Mucosa of descending colon (tissue), 3 donors: ENCODE data around the gene EXT2. TPM values are rescaled to one million over a fixed set of nuclear protein-coding genes. Genes with fewer than 3 reads are reported as not detected.

Experiments used
- ATAC-seq: fragments of 200-7000 bp; cut with Tn5 transposase; one replicate; pipeline ENCODE4 v1.9.1; 2020; ENCODE audit warnings: mild to moderate bottlenecking, moderate library complexity
- DNase-seq, 3 donors: peaks; one replicate each; pipeline ENCODE4 v3.0.0-alpha.2; 2020
- H3K36me3 ChIP-seq: fragments of 200-600 bp; one replicate; pipeline ENCODE4 v1.8.0; 2021; ENCODE audit warnings: low read depth, mild to moderate bottlenecking
- H3K4me1 ChIP-seq: fragments of 200-600 bp; one replicate; pipeline ENCODE4 v1.8.0; 2021; ENCODE audit warnings: low read depth, mild to moderate bottlenecking
- H3K4me3 ChIP-seq: fragments of 200-600 bp; one replicate; pipeline ENCODE4 v1.8.0; 2021; ENCODE audit warnings: mild to moderate bottlenecking
- H3K9me3 ChIP-seq: fragments of 200-600 bp; one replicate; pipeline ENCODE4 v1.8.0; 2021; ENCODE audit warnings: mild to moderate bottlenecking
- CTCF ChIP-seq: fragments of 200-600 bp; IDR thresholded peaks from one replicate; pipeline ENCODE4 v1.8.0; 2022; ENCODE audit warnings: antibody characterized with exemption, mild to moderate bottlenecking
- intact Hi-C, 2 donors: fragments of 100-400 bp; cut with DNase I in 1 of 2; cut with micrococcal nuclease in 1 of 2; formaldehyde crosslinking; loops; one replicate each; pipeline versions ENCODE4 v1.11.0 to v1.11.1; 2022; cut with DNase I, micrococcal nuclease
- total RNA-seq, 3 donors: library from RNA; stranded (reverse); fragmentation: NEBNext Ultra II Directional in 2 of 3; extraction: Animal tissue kit (Norgen Biotek cat#: 25700) in 2 of 3; gene quantifications; one replicate each; pipeline versions ENCODE4 v1.2.1 to v1.2.4, GENCODE V29; 2021 to 2023
- donor health status: DM: no; HTN: no; CAD: no; lungs with moderate emphysema.
- donor health status: DM: no; HTN: no; CAD: no.
- donor health status: DM: no; HTN: yes; CAD: no.

EXT2 gene
- total RNA-seq, 3 donors from 2014 or later: 53.3 to 59.7 (median 57.2) TPM

- peaks cover 14% of the 10 kb centered on the region for H3K9me3 ChIP-seq
- no peak overlapping the region for H3K4me3 ChIP-seq
- intact Hi-C loops: no loop called here
- H3K36me3 ChIP-seq: no peaks in the 10 kb centered on the region
- H3K4me1 ChIP-seq: no peaks in the 10 kb centered on the region
- TF ChIP-seq CTCF: no peak
- no peak for ATAC-seq
- no peak for DNase-seq
These were observed 154.9 kb downstream of the EXT2 start for GRCh38 chr11:44250421-44250820.

- ATAC-seq (no peak), DNase-seq (no peak)
- Histone ChIP-seq H3K4me3 (no peak overlapping the region), H3K9me3 (peaks cover 14% of the 10 kb centered on the region), H3K36me3 (no peaks in the 10 kb centered on the region), H3K4me1 (no peaks in the 10 kb centered on the region)
- TF ChIP-seq CTCF: no peak
- intact Hi-C loops: no loop called here
These were observed 157.6 kb downstream of the EXT2 start for GRCh38 chr11:44252999-44253602.

- DNase-seq: no peak
These were observed 160.1 kb downstream of the EXT2 start for GRCh38 chr11:44255406-44256071.

GRCh38 chr11:44256673-44257291 is 161.3 kb downstream of the EXT2 start:
- DNase-seq: no peak
- H3K4me3 ChIP-seq: no peak overlapping the region
- no peaks in the 10 kb centered on the region for H3K4me1 ChIP-seq
- no peaks in the 10 kb centered on the region for H3K36me3 ChIP-seq
- intact Hi-C loops: no loop called here
- no peak for TF ChIP-seq CTCF
- peaks cover 14% of the 10 kb centered on the region for H3K9me3 ChIP-seq
- ATAC-seq: no peak

More at GRCh38 chr11:44255406-44256071, 160.1 kb downstream of the EXT2 start:
- H3K36me3 ChIP-seq: no peaks in the 10 kb centered on the region
- H3K4me1 ChIP-seq: no peaks in the 10 kb centered on the region
- H3K4me3 ChIP-seq: no peak overlapping the region
- ATAC-seq: no peak
- no peak for TF ChIP-seq CTCF
- H3K9me3 ChIP-seq: peaks cover 14% of the 10 kb centered on the region
- intact Hi-C loops: no loop called here

GRCh38 chr11:44257338-44258189 is 162.1 kb downstream of the EXT2 start:
- no peak for TF ChIP-seq CTCF
- no peaks in the 10 kb centered on the region for H3K36me3 ChIP-seq
- peaks cover 9% of the 10 kb centered on the region for H3K9me3 ChIP-seq
- DNase-seq (no peak), ATAC-seq (no peak)
- no peaks in the 10 kb centered on the region for H3K4me1 ChIP-seq
- intact Hi-C loops: no loop called here
- H3K4me3 ChIP-seq: no peak overlapping the region
